ENCODE measurements around the gene POLE4. TPM values are rescaled to one million over a fixed set of nuclear protein-coding genes. Genes with fewer than 3 reads are reported as not detected.

POLE4 gene
- total RNA-seq, 4 donors from 2014 or later = 27.5 to 339 (median 46.0) TPM

DNA sequence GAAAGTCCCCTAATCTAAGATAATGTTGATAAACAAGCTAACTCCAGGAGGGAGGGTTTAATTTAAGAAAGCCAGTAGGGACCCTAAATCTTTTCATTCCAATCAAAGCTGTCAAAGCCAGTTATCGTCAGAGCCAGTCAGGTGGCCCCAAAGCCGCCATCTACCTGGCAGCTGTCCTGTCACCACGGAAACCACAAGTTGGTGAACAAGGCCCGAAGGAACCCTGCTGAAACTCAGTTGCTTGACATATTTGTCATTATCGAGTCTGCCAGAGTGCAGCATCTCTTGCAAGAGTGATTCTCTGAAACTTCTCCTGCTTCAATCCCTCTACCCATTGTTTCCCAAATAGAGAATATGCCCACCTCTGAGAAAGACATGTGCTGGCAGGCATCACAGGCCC, 30.8 kb upstream of the POLE4 start:
- intact Hi-C loops (cut with DNase I; ENCODE audit: low total_unique reads) = no loop called here
- WGBS, 2 donors (ENCODE audit: low coverage in 1 of 2) = 67 to 84% methylated on average over 1 to 5 of the region's 5 CpGs

DNA sequence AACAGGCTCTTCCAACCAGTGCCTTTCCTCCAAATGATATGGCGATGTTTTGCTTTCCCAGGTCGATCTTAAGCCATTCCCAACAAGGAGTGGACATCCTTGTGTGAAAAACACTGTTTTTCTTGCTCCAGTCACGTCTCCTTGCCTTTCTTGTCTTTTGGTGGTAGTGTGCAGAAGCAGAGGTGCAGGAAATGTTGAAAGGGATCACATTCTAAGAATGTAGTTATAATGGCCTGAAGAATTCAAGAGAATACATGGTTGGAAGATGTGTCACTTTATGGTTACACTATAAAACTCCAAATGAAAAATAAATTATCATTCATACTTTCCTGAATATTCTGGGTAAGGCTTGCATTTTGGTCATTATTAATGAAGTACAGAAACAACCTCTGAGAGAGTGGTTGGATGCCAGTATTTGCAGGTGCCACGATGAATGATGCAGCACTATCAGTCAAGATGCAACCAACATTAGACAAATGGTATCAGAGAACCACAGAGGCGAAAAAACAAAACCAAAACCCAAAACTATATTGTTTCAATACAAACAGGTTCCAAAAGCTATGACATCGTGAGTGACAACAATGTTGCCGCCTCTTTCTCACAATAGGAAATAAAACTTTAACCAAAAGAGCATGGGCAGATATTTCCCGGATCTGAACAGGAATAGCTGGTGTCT, 27.5 kb upstream of the POLE4 start:
- Histone ChIP-seq H3K4me1 (no peaks in the 10 kb centered on the region), H3K9me3 (no peaks in the 10 kb centered on the region), H3K27me3 (no peaks in the 10 kb centered on the region), H3K36me3 (no peaks in the 10 kb centered on the region), H3K27ac (no peak overlapping the region), H3K4me3 (no peak overlapping the region)
- in situ Hi-C loops (cut with MboI; ENCODE audit: low pct_ligation_motif_present in 1 of 4, low pct_unique_long_range_greater_than_20kb in 1 of 4, low sequenced_read_pairs in 3 of 4) = no loop called here
- no peak for DNase-seq
- WGBS, 2 donors (ENCODE audit: low coverage in 1 of 2) = 85 to 87% methylated on average over 2 to 8 of the region's 8 CpGs
- intact Hi-C loops (cut with DNase I; ENCODE audit: low total_unique reads) = no loop called here
- TF ChIP-seq, protein P1, sequence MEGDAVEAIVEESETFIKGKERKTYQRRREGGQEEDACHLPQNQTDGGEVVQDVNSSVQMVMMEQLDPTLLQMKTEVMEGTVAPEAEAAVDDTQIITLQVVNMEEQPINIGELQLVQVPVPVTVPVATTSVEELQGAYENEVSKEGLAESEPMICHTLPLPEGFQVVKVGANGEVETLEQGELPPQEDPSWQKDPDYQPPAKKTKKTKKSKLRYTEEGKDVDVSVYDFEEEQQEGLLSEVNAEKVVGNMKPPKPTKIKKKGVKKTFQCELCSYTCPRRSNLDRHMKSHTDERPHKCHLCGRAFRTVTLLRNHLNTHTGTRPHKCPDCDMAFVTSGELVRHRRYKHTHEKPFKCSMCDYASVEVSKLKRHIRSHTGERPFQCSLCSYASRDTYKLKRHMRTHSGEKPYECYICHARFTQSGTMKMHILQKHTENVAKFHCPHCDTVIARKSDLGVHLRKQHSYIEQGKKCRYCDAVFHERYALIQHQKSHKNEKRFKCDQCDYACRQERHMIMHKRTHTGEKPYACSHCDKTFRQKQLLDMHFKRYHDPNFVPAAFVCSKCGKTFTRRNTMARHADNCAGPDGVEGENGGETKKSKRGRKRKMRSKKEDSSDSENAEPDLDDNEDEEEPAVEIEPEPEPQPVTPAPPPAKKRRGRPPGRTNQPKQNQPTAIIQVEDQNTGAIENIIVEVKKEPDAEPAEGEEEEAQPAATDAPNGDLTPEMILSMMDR (IDR thresholded peaks at IDR 0.05) = no peak
- TF ChIP-seq EP300 (IDR thresholded peaks at IDR 0.05; ENCODE audit: low read depth) (no peak), POLR2AphosphoS5 (IDR thresholded peaks at IDR 0.05) (no peak)

More for the DNA sequence above, 30.8 kb upstream of the POLE4 start:
- Histone ChIP-seq H3K4me3 (no peak overlapping the region), H3K36me3 (no peaks in the 10 kb centered on the region), H3K27me3 (no peaks in the 10 kb centered on the region), H3K9me3 (no peaks in the 10 kb centered on the region), H3K4me1 (no peaks in the 10 kb centered on the region), H3K27ac (no peak overlapping the region)
- no peak for DNase-seq
- in situ Hi-C loops (cut with MboI; ENCODE audit: low pct_ligation_motif_present in 1 of 4, low pct_unique_long_range_greater_than_20kb in 1 of 4, low sequenced_read_pairs in 3 of 4) = no loop called here
- TF ChIP-seq, protein P1 (IDR thresholded peaks at IDR 0.05) = no peak
- TF ChIP-seq POLR2AphosphoS5 (IDR thresholded peaks at IDR 0.05) (no peak), EP300 (IDR thresholded peaks at IDR 0.05; ENCODE audit: low read depth) (no peak), POLR2A (IDR thresholded peaks at IDR 0.05) (no peak)

DNA sequence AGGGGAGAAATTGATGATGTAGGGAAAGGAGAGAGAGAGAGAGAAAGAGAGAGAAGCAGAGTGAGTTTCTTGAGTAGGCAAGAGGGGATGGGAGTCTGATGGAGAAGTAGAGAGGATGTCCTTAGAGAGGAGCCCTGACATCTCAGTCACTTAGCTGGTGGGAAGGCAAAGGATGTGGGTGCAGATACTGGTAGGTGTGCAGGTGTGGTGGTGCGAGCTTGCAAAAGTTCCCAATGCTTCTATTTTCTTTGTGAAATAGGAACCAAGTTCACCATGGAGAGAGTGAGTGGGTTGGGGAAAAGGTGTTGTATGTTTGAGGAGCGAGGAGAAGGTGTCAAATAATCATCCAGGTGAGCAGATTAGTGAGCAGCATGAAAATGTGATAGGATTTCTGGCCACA, 26.5 kb upstream of the POLE4 start:
- in situ Hi-C loops (cut with MboI; ENCODE audit: low pct_ligation_motif_present in 1 of 4, low pct_unique_long_range_greater_than_20kb in 1 of 4, low sequenced_read_pairs in 3 of 4) = no loop called here
- H3K36me3 ChIP-seq = no peaks in the 10 kb centered on the region
- H3K4me1 ChIP-seq = no peaks in the 10 kb centered on the region
- H3K4me3 ChIP-seq = no peak overlapping the region
- TF ChIP-seq EP300 (IDR thresholded peaks at IDR 0.05; ENCODE audit: low read depth) (no peak), POLR2AphosphoS5 (IDR thresholded peaks at IDR 0.05) (no peak), POLR2A (IDR thresholded peaks at IDR 0.05) (no peak)
- TF ChIP-seq, protein P1 (IDR thresholded peaks at IDR 0.05) = no peak
- no peaks in the 10 kb centered on the region for H3K9me3 ChIP-seq
- no peak for DNase-seq
- intact Hi-C loops (cut with DNase I; ENCODE audit: low total_unique reads) = no loop called here
- H3K27me3 ChIP-seq = no peaks in the 10 kb centered on the region
- H3K27ac ChIP-seq = no peak overlapping the region
- WGBS, 2 donors (ENCODE audit: low coverage in 1 of 2) = 91 to 100% methylated on average over 1 to 2 of the region's 2 CpGs

DNA sequence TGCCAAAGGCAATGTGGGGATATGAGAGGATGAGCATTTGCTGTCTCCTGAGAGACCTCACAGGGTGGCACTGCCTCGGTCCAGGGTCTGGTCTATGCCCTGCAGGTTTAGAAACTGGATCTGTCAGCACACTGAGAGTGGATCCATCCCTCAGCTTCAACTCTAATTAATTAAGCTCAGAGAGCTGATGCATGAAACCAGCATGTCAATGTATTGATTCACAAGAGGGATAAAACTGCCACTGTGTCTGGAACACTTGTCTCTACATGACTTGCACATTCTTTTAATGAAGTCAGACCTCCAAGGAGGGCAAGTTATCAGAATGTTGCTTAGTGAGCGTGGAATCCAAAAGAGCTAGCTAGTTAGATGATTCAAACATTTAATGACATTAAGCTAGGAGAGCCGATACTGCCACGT, 22.5 kb upstream of the POLE4 start:
- WGBS, 2 donors (ENCODE audit: low coverage in 1 of 2) = 89 to 91% methylated on average over 4 of the region's 4 CpGs
- TF ChIP-seq EP300 (IDR thresholded peaks at IDR 0.05; ENCODE audit: low read depth) = no peak
- no peak for TF ChIP-seq POLR2AphosphoS5 (IDR thresholded peaks at IDR 0.05)
- TF ChIP-seq, protein P1 (IDR thresholded peaks at IDR 0.05) = no peak
- Histone ChIP-seq H3K36me3 (no peaks in the 10 kb centered on the region), H3K27ac (no peak overlapping the region), H3K4me1 (peaks cover 0 to 8% (median 0%) of the 10 kb centered on the region in 4 donors), H3K9me3 (no peaks in the 10 kb centered on the region), H3K27me3 (no peaks in the 10 kb centered on the region), H3K4me3 (no peak overlapping the region)
- intact Hi-C loops (cut with DNase I; ENCODE audit: low total_unique reads) (no loop called here), in situ Hi-C loops (cut with MboI; ENCODE audit: low pct_ligation_motif_present in 1 of 4, low pct_unique_long_range_greater_than_20kb in 1 of 4, low sequenced_read_pairs in 3 of 4) (no loop called here)
- DNase-seq = no peak

All from transverse colon (tissue), 4 donors.